IMR-90 (cell line): ENCODE data around the gene LRFN2. TPM values are rescaled to one million over a fixed set of nuclear protein-coding genes. Genes with fewer than 3 reads are reported as not detected.

Experiments
- ATAC-seq: fragments of 200-7000 bp; cut with Tn5 transposase; 2 replicates; pipeline ENCODE4 v1.9.1; 2020; ENCODE audit warnings: low read depth, mild to moderate bottlenecking, moderate library complexity
- BruUV-seq: library from RNA; stranded (reverse); fragments of 400-500 nt; replicated peaks from 2 replicates; lab custom pipeline; 2021; lab: Mats Ljungman, UMichigan
- CTCF ChIA-PET: fragments of 300-600 bp; formaldehyde crosslinking; extraction: SDS; loops from one replicate; lab custom pipeline; 2021; ENCODE audit warnings: antibody characterized with exemption; lab: Yijun Ruan, JAX
- POLR2A ChIA-PET: fragments of 300-600 bp; sonication (Branson Sonifier 250); formaldehyde crosslinking; loops from one replicate; lab custom pipeline; 2022; ENCODE audit warnings: antibody characterized with exemption; ENCODE audit not compliant: unreplicated experiment; lab: Charles Lee
- DNase-seq: peaks from one replicate; pipeline ENCODE4 v3.0.0; 2013
- H2AFZ ChIP-seq: replicated peaks from 2 replicates; pipeline ENCODE3; 2013; ENCODE audit warnings: low read length, mild to moderate bottlenecking; ENCODE audit not compliant: poor library complexity
- H2AK5ac ChIP-seq: 2 replicates; pipeline ENCODE4 v1.6.1; 2013; ENCODE audit warnings: low read depth, low read length, inconsistent platforms
- H2AK9ac ChIP-seq: replicated peaks from 2 replicates; pipeline ENCODE3; 2013; ENCODE audit warnings: mild to moderate bottlenecking, low read depth, low read length, moderate library complexity; ENCODE audit not compliant: poor library complexity
- H2BK120ac ChIP-seq: 2 replicates; pipeline ENCODE4 v1.6.1; 2013; ENCODE audit warnings: low read depth, low read length, inconsistent platforms
- H2BK15ac ChIP-seq: 3 replicates; pipeline ENCODE4 v1.6.1; 2013; ENCODE audit warnings: low read depth, low read length, inconsistent platforms
- H2BK20ac ChIP-seq: 2 replicates; pipeline ENCODE4 v1.6.1; 2013; ENCODE audit warnings: low read depth, mild to moderate bottlenecking, inconsistent platforms, low read length, moderate library complexity
- H2BK5ac ChIP-seq: 2 replicates; pipeline ENCODE4 v1.6.1; 2013; ENCODE audit warnings: mild to moderate bottlenecking, low read depth, low read length, inconsistent platforms; ENCODE audit not compliant: poor library complexity, severe bottlenecking
- H3K14ac ChIP-seq: replicated peaks from 2 replicates; pipeline ENCODE4 v1.6.1; 2013; ENCODE audit warnings: low read depth, low read length, inconsistent platforms
- H3K18ac ChIP-seq: 2 replicates; pipeline ENCODE4 v1.6.1; 2013; ENCODE audit warnings: low read depth, low read length, control low read depth
- H3K23ac ChIP-seq: 2 replicates; pipeline ENCODE4 v1.6.1; 2013; ENCODE audit warnings: low read depth, low read length, inconsistent platforms
- H3K27ac ChIP-seq: 2 replicates; pipeline ENCODE4 v1.5.1; 2013; ENCODE audit warnings: mild to moderate bottlenecking, control low read depth, low read length; ENCODE audit not compliant: insufficient read depth
- H3K27me3 ChIP-seq: 2 replicates; pipeline ENCODE4 v1.6.1; 2013; ENCODE audit warnings: low read length; ENCODE audit not compliant: control insufficient read depth, insufficient read depth
- H3K36me3 ChIP-seq: 2 replicates; pipeline ENCODE4 v1.6.1; 2013; ENCODE audit warnings: low read length, mixed read lengths; ENCODE audit not compliant: control insufficient read depth, insufficient read depth
- H3K4ac ChIP-seq: 2 replicates; pipeline ENCODE4 v1.6.1; 2013; ENCODE audit warnings: low read depth, low read length, inconsistent platforms
- H3K4me1 ChIP-seq: 2 replicates; pipeline ENCODE4 v1.6.1; 2013; ENCODE audit warnings: low read length, mixed read lengths; ENCODE audit not compliant: control insufficient read depth, insufficient read depth
- H3K4me2 ChIP-seq: 2 replicates; pipeline ENCODE4 v1.6.1; 2013; ENCODE audit warnings: low read depth, mild to moderate bottlenecking, control low read depth, low read length, moderate library complexity
- H3K4me3 ChIP-seq: 2 replicates; pipeline ENCODE4 v1.5.1; 2013; ENCODE audit warnings: low read depth, mild to moderate bottlenecking, control low read depth, low read length, moderate library complexity; ENCODE audit not compliant: insufficient read depth
- H3K56ac ChIP-seq: 2 replicates; pipeline ENCODE4 v1.6.1; 2013; ENCODE audit warnings: low read length, inconsistent platforms; ENCODE audit not compliant: insufficient read depth; ENCODE audit errors: extremely low read depth
- H3K79me1 ChIP-seq, 2 experiments: 2 replicates each; pipeline ENCODE4 v1.6.1; 2013; ENCODE audit warnings: low read length in 2 of 2, inconsistent platforms in 1 of 2, low read depth in 1 of 2
- H3K9ac ChIP-seq: 2 replicates; pipeline ENCODE4 v1.6.1; 2013; ENCODE audit warnings: low read depth, low read length, control low read depth
- H3K9me1 ChIP-seq: 2 replicates; pipeline ENCODE4 v1.6.1; 2013; ENCODE audit warnings: low read length, inconsistent platforms; ENCODE audit not compliant: insufficient read depth
- H3K9me3 ChIP-seq: 2 replicates; pipeline ENCODE4 v1.6.1; 2013; ENCODE audit warnings: low read length; ENCODE audit not compliant: control insufficient read depth, insufficient read depth
- H4K20me1 ChIP-seq: 2 replicates; pipeline ENCODE4 v1.6.1; 2013; ENCODE audit warnings: low read length, inconsistent platforms; ENCODE audit not compliant: insufficient read depth
- H4K5ac ChIP-seq: 2 replicates; pipeline ENCODE4 v1.6.1; 2013; ENCODE audit warnings: mild to moderate bottlenecking, low read depth, low read length, control low read depth
- H4K8ac ChIP-seq, 2 experiments: 2 replicates each; pipeline ENCODE4 v1.6.1; 2013; ENCODE audit warnings: low read depth in 2 of 2, low read length in 2 of 2, control low read depth in 1 of 2, inconsistent platforms in 1 of 2
- H4K91ac ChIP-seq: 2 replicates; pipeline ENCODE4 v1.6.1; 2013; ENCODE audit warnings: low read depth, low read length, inconsistent platforms; ENCODE audit not compliant: insufficient read depth
- BHLHE40 ChIP-seq: fragments of 150-350 bp; IDR thresholded peaks from 2 replicates; pipeline ENCODE4 v1.6.1; 2016; ENCODE audit warnings: mild to moderate bottlenecking, low read depth, low read length
- CEBPB ChIP-seq: IDR thresholded peaks from 2 replicates; pipeline ENCODE4 v1.6.1; 2012; ENCODE audit warnings: low read depth, low read length, improper control_type of control experiment
- CHD1 ChIP-seq: IDR thresholded peaks from 2 replicates; pipeline ENCODE4 v1.6.1; 2012; ENCODE audit warnings: low read depth, low read length, improper control_type of control experiment
- FOS ChIP-seq: fragments of 150-350 bp; IDR thresholded peaks from 2 replicates; pipeline ENCODE4 v1.6.1; 2016; ENCODE audit warnings: low read depth, low read length
- MAZ ChIP-seq: IDR thresholded peaks from 2 replicates; pipeline ENCODE4 v1.6.1; 2012; ENCODE audit warnings: low read depth, mild to moderate bottlenecking, low read length, improper control_type of control experiment, moderate library complexity, borderline replicate concordance
- MXI1 ChIP-seq: IDR thresholded peaks from 2 replicates; pipeline ENCODE4 v1.6.1; 2012; ENCODE audit warnings: low read depth, mild to moderate bottlenecking, low read length, moderate library complexity, borderline replicate concordance
- NFE2L2 ChIP-seq: fragments of 150-350 bp; IDR thresholded peaks from 2 replicates; pipeline ENCODE4 v1.6.1; 2016; ENCODE audit warnings: low read depth, mild to moderate bottlenecking, low read length
- RCOR1 ChIP-seq: IDR thresholded peaks from 2 replicates; pipeline ENCODE4 v1.6.1; 2012; ENCODE audit warnings: mild to moderate bottlenecking, low read length, improper control_type of control experiment; ENCODE audit not compliant: insufficient replicate concordance
- WGBS, 2 experiments: methylation state at CpG; one replicate each; pipeline versions ENCODE4 v1.1.5 to v1.1.7; 2013; ENCODE audit warnings: missing lambda C conversion rate in 2 of 2; ENCODE audit not compliant: insufficient read length in 1 of 2; ENCODE audit errors: extremely low coverage in 2 of 2; 5-methylcytosine and 5-hydroxymethylcytosine counted together
- dilution Hi-C: fragments of 300-500 bp; cut with HindIII; formaldehyde crosslinking; loops from one replicate; pipeline ENCODE4 v1.14.3; 2018; ENCODE audit warnings: low sequenced_read_pairs; ENCODE audit not compliant: unreplicated experiment
- in situ Hi-C: fragments of 300-500 bp; cut with MboI; formaldehyde crosslinking; loops from 3 replicates; pipeline ENCODE4 v1.14.3; 2019; ENCODE audit warnings: low sequenced_read_pairs, inconsistent platforms, mixed read lengths
- intact Hi-C: fragments of 100-400 bp; cut with micrococcal nuclease; formaldehyde crosslinking; loops from 2 replicates; pipeline ENCODE4 v1.10.0; 2022
- polyA plus RNA-seq, 3 experiments: library from polyadenylated mRNA; depleted of rRNA; stranded (reverse); fragments of >200 nt; gene quantifications; 2 replicates each; pipeline ENCODE4 v1.2.3, GENCODE V29; 2012; ENCODE audit warnings: low replicate concordance in 1 of 3
- total RNA-seq: library from RNA; depleted of rRNA; stranded (reverse); fragments of >200 nt; gene quantifications from 2 replicates; pipeline ENCODE4 v1.2.3, GENCODE V29; 2012

LRFN2 gene
- total and polyA plus RNA-seq, 2 of the 4 experiments (the other 2 are of a cell fraction): not detected

DNA sequence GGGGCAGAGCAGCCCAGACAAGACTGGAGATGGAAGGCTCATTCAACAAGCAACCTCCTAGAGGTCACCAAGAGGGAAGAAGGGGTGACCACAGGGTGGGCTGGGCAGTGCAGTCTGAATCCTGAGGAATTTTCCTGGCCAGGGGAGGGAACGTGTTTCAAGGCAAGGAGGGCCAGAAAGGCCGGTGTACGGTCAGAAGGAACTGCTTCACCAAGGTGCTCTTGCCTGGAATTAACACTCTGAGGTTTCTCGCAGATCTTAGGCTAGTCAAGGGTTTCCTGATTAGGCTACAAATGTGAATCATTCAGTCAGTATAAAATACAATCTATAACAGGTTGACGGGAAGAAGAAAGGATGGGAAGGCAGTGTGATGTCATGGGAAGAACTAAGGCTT, 199.3 kb downstream of the LRFN2 start:
- Histone ChIP-seq H3K14ac (no peak overlapping the region), H2AFZ (no peak overlapping the region), H4K91ac (no peak overlapping the region), H3K23ac (no peak overlapping the region), H3K4ac (no peak overlapping the region), H3K9me3 (no peaks in the 10 kb centered on the region), H3K4me2 (no peak overlapping the region), H3K4me1 (no peaks in the 10 kb centered on the region), H4K5ac (no peak overlapping the region), H4K8ac (no peak overlapping the region), H2AK9ac (no peak overlapping the region), H3K79me1 (no peaks in the 10 kb centered on the region), H3K56ac (no peak overlapping the region), H2BK5ac (no peak overlapping the region), H4K20me1 (no peaks in the 10 kb centered on the region), H3K36me3 (no peaks in the 10 kb centered on the region), H3K27ac (no peak overlapping the region), H3K9ac (no peak overlapping the region), H3K27me3 (no peaks in the 10 kb centered on the region), H3K9me1 (no peaks in the 10 kb centered on the region), H3K4me3 (no peak overlapping the region), H2AK5ac (no peak overlapping the region), H2BK20ac (no peak overlapping the region), H2BK15ac (no peak overlapping the region), H2BK120ac (no peak overlapping the region), H3K18ac (no peak overlapping the region)
- no TSS peak for BruUV-seq
- DNase-seq (no peak), ATAC-seq (no peak)
- intact Hi-C loops (loop anchor here (5.0 kb wide), 1 partner anchor 1571 kb away; no protein-coding TSS in a partner anchor), in situ Hi-C loops (no loop called here), dilution Hi-C loops (no loop called here)
- POLR2A ChIA-PET: no interaction called here
- TF ChIP-seq MAZ: no peak
- TF ChIP-seq CHD1: no peak
- TF ChIP-seq CEBPB: no peak
- TF ChIP-seq NFE2L2: no peak
- TF ChIP-seq FOS: no peak
- no peak for TF ChIP-seq RCOR1
- no peak for TF ChIP-seq BHLHE40
- TF ChIP-seq MXI1: no peak
- CTCF ChIA-PET: no interaction called here
- WGBS, 2 experiments: no CpG with 5 or more reads among the region's 5 CpGs
